NCI-H1105 treated with DMSO at 0.1 percent for 48 hours (cell line): ENCODE data around the gene MACROD2.
"Not testable (repeated sequence)": the region's sequence is repeated elsewhere in the genome, so short reads cannot be mapped to it uniquely, and the experiment has no call there.

Experiments
- DNase-seq: peaks from one replicate; lab custom pipeline; 2025; lab: John Stamatoyannopoulos, UW

The MACROD2 gene

GRCh38 chr20:14996883-14997672 lies 1001.8 kb downstream of the MACROD2 start:
- DNase-seq: no peak

- DNase-seq: no peak
Measured at GRCh38 chr20:14997791-14998190, 1002.5 kb downstream of the MACROD2 start.

GRCh38 chr20:15005300-15005986 lies 1010.1 kb downstream of the MACROD2 start:
- no peak for DNase-seq

GRCh38 chr20:15011631-15012030 lies 1016.3 kb downstream of the MACROD2 start:
- no peak for DNase-seq

GRCh38 chr20:15012566-15012965 lies 1017.2 kb downstream of the MACROD2 start:
- peak; percentile 84 for DNase-seq

GRCh38 chr20:15016875-15017274 lies 1021.6 kb downstream of the MACROD2 start:
- DNase-seq: not testable (repeated sequence)

GRCh38 chr20:15018966-15019365 lies 1023.6 kb downstream of the MACROD2 start:
- DNase-seq: no peak

- DNase-seq: no peak
Measured at GRCh38 chr20:15020845-15021244, 1025.5 kb downstream of the MACROD2 start.

- DNase-seq: no peak
Measured at GRCh38 chr20:15022921-15023320, 1027.6 kb downstream of the MACROD2 start.

GRCh38 chr20:15026759-15027158 lies 1031.4 kb downstream of the MACROD2 start:
- DNase-seq: peak; percentile 7

- no peak for DNase-seq
Measured at GRCh38 chr20:15030826-15031225, 1035.5 kb downstream of the MACROD2 start.

- DNase-seq: no peak
Measured at GRCh38 chr20:15031546-15032351, 1036.4 kb downstream of the MACROD2 start.

- DNase-seq: no peak
Measured at GRCh38 chr20:15032352-15032622, 1037.0 kb downstream of the MACROD2 start.

- no peak for DNase-seq
Measured at GRCh38 chr20:15033269-15033668, 1038.0 kb downstream of the MACROD2 start.

- no peak for DNase-seq
Measured at GRCh38 chr20:15033891-15034290, 1038.6 kb downstream of the MACROD2 start.

- no peak for DNase-seq
Measured at GRCh38 chr20:15036948-15037347, 1041.6 kb downstream of the MACROD2 start.

- DNase-seq: peak; percentile 43
Measured at GRCh38 chr20:15039088-15039752, 1043.9 kb downstream of the MACROD2 start.

- DNase-seq: no peak
Measured at GRCh38 chr20:15042723-15043122, 1047.4 kb downstream of the MACROD2 start.

- no peak for DNase-seq
Measured at GRCh38 chr20:15045246-15045645, 1049.9 kb downstream of the MACROD2 start.

- DNase-seq: no peak
Measured at GRCh38 chr20:15047042-15047441, 1051.7 kb downstream of the MACROD2 start.

- no peak for DNase-seq
Measured at GRCh38 chr20:15047601-15048000, 1052.3 kb downstream of the MACROD2 start.

- DNase-seq: no peak
Measured at GRCh38 chr20:15056246-15056645, 1060.9 kb downstream of the MACROD2 start.
